Frontal cortex (tissue), 4 donors: ENCODE data around the gene KRTAP9-2. TPM values are rescaled to one million over a fixed set of nuclear protein-coding genes. Genes with fewer than 3 reads are reported as not detected.
"Not testable (repeated sequence)": the region's sequence is repeated elsewhere in the genome, so short reads cannot be mapped to it uniquely, and the experiment has no call there.

ENCODE experiments used
- DNase-seq, 2 donors: peaks; one replicate each; pipeline ENCODE4 v3.0.0; 2012; ENCODE audit warnings: low spot score in 2 of 2
- FAIRE-seq: peaks from 2 replicates; lab custom pipeline; 2012; peaks lifted over from hg19 to GRCh38; lab: Jason Lieb, UNC
- total RNA-seq: library from RNA; depleted of rRNA; stranded (reverse); fragments of >200 nt; gene quantifications from one replicate; pipeline ENCODE4 v1.2.3, GENCODE V29; 2014
- donor health status: control.
- donor health status: control.
- donor health status: control.

Gene KRTAP9-2, protein sequence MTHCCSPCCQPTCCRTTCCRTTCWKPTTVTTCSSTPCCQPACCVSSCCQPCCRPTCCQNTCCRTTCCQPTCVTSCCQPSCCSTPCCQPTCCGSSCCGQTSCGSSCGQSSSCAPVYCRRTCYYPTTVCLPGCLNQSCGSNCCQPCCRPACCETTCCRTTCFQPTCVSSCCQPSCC
- total RNA-seq = not detected

DNA sequence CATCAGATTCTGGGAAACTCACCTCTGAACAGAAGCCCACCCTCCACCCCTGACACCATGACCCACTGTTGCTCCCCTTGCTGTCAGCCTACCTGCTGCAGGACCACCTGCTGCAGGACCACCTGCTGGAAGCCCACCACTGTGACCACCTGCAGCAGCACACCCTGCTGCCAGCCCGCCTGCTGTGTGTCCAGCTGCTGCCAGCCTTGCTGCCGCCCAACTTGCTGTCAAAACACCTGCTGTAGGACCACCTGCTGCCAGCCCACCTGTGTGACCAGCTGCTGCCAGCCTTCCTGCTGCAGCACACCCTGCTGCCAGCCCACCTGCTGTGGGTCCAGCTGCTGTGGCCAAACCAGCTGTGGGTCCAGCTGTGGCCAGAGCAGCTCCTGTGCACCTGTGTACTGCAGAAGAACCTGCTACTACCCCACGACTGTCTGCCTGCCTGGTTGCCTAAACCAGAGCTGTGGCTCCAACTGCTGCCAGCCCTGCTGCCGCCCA is at the start of gene KRTAP9-2:
TSS of gene KRTAP9-2 (plus strand) at position 51 of the 498 bp plus-strand sequence. CDS start at position 58, 7 bp downstream.
- not testable (repeated sequence) for DNase-seq

DNA sequence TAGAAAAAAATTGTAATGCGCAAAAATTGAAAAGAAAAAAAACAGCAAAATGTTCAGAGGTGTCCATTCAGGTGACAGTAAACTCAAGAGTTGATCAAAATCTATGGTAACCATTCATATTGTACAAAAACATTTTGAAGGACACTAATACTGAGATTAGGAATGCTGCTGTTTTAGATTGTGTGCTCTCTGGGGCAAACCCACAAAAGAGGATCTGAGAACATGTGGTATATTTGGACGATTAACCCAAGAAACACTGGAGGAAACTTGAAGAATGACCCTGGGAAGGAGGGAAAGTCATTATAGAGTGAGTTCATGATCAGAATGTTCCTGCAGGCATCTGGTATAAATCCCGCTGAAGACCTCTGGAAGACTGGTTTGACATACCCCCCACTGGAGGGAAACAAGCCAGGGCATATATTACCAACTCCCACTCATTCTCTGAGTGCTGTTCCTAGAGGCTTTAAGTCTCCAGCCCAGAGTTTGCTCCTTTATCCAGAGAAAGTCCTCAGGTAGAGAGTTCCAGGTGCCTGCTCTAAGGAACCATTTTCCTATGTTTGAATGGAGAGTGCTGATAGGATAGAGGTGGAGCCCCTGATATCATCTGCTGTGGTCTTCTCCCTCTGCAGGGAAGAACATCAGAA is 49.6 kb upstream of the KRTAP9-2 start:
- no peak for FAIRE-seq
- DNase-seq = no peak

More for the DNA sequence above, at the start of gene KRTAP9-2:
- FAIRE-seq = not testable (repeated sequence)

DNA sequence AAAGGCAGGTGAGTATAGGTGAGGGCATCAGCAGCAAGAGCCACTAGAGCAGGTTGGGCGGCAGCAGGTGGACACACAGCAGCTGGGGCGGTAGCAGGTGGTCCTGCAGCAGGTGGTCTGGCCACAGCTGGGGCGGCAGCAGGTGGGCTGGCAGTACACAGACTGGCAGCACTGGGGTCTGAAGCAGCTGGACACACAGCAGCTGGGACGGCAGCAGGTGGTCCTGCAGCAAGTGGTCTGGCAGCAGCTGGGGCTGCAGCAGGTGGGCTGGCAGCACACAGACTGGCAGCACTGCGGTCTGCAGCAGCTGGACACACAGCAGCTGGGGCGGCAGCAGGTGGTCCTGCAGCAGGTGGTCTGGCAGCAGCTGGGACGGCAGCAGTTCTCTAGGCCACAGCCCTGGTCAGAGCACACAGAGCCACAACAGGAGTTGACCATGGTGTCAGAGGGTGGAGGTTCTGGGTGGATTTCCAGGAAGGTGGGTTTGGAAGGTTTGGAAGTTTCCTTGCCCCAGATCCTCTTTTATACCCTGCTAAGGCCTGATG is 48.6 kb upstream of the KRTAP9-2 start, which contains the start of gene KRTAP4-2:
TSS of gene KRTAP4-2 (minus strand) at position 495 of the 545 bp plus-strand sequence. CDS start at position 438, 57 bp downstream.
- DNase-seq (no peak), FAIRE-seq (no peak)

DNA sequence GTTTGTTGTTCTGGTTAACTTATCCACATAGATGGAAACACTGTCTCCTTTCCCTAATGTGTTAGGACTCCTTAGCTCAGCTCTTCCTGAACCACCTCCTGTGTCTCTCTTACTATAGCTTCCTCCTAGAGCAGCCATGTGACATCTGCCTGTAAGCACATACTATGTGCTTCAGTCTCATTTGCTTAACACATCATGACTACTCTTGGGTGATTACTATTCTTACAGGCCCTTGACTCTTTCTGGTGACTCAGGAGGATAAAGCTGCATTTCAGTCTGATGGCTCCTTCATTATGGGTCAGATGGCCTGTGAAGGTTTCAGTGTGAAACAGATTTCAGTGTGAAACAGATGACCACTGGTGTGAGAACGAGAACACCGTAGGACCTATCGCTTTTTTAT is 48.1 kb upstream of the KRTAP9-2 start:
- DNase-seq (no peak), FAIRE-seq (no peak)

DNA sequence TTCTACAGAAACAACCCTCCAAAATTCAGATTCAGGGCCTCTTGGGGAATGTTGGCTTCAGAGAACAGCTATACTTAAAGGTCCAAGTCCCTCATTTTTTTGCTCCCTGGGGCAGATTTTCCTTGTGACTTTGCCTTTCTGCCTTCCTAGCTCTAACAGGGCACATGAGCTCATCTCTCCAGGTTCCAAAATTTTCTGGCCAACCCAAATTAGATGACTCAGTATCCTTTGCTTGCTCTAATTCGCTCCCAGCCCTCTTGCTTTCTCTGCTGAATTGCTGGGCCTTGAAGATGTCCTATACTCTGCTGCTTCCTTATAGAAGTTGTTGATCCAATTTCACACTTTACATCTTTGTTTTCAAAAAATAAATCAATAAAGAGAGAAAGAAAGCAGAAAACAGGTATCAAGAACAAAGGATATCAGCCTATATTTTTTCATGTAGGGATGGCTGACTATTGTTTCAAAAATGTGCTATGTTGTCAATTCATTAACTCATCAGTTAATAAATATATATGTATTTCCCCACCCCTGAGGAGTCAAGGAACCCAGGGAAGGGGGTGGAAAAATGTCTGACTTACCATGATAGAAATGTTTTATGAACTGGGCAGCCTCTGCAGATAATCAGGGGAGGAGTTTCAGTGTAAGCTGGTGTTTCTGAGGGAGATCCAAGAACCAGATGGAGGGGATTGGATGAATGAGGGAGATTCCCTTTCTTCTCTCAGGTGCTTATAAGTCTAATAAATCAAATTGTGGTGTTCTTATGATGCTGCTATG is 47.4 kb upstream of the KRTAP9-2 start:
- DNase-seq (no peak), FAIRE-seq (no peak)

DNA sequence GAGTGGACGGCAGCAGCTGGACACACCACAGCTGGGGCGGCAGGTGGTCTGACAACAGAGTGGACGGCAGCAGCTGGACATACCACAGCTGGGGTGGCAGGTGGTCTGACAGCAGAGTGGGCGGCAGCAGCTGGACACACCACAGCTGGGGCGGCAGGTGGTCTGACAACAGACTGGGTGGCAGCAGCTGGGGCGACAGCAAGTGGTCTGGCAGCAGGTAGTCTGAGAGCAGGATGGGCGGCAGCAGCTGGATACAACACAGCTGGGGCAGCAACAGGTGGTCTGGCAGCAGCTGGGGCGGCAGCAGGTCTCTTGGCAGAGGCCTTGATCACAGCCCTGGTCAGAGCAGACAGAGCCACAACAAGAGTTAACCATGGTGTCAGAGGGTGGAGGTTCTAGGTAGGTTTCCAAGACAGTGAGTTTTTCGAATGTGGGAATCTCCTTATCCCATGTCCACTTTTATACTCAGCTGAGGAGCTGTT is 41.9 kb upstream of the KRTAP9-2 start, which contains the start of gene KRTAP4-1:
TSS of gene KRTAP4-1 (minus strand) at position 432 of the 482 bp plus-strand sequence. CDS start at position 375, 57 bp downstream.
- FAIRE-seq (no peak), DNase-seq (no peak)

GRCh38 chr17:41185001-41185400 is 41.4 kb upstream of the KRTAP9-2 start:
- FAIRE-seq (no peak), DNase-seq (no peak)

GRCh38 chr17:41186872-41187271 is 39.6 kb upstream of the KRTAP9-2 start:
- FAIRE-seq (no peak), DNase-seq (no peak)

DNA sequence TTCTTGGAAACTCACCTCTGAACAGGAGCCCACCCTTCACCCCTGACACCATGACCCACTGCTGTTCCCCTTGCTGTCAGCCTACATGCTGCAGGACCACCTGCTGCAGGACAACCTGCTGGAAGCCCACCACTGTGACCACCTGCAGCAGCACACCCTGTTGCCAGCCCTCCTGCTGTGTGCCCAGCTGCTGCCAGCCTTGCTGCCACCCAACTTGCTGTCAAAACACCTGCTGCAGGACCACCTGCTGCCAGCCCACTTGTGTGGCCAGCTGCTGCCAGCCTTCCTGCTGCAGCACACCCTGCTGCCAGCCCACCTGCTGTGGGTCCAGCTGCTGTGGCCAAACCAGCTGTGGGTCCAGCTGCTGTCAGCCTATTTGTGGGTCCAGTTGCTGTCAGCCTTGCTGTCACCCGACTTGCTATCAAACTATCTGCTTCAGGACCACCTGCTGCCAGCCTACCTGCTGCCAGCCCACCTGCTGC is 36.6 kb upstream of the KRTAP9-2 start, which contains the start of gene KRTAP9-1:
TSS of gene KRTAP9-1 (plus strand) at position 51 of the 482 bp plus-strand sequence. CDS start at position 51, 0 bp downstream.
- not testable (repeated sequence) for DNase-seq

GRCh38 chr17:41190328-41190727 is 36.1 kb upstream of the KRTAP9-2 start:
- DNase-seq (no peak), FAIRE-seq (no peak)

More for the DNA sequence above, 36.6 kb upstream of the KRTAP9-2 start, which contains the start of gene KRTAP9-1:
- not testable (repeated sequence) for FAIRE-seq

GRCh38 chr17:41196068-41196467 is 30.4 kb upstream of the KRTAP9-2 start:
- FAIRE-seq (no peak), DNase-seq (no peak)

GRCh38 chr17:41199421-41200078 is 26.9 kb upstream of the KRTAP9-2 start:
- DNase-seq (no peak), FAIRE-seq (no peak)

- FAIRE-seq (no peak), DNase-seq (no peak)
Measured at GRCh38 chr17:41211845-41212466, 14.5 kb upstream of the KRTAP9-2 start.

GRCh38 chr17:41212524-41213169 is 13.8 kb upstream of the KRTAP9-2 start:
- no peak for FAIRE-seq
- no peak for DNase-seq

- FAIRE-seq (no peak), DNase-seq (no peak)
Measured at GRCh38 chr17:41215681-41216080, 10.8 kb upstream of the KRTAP9-2 start.

DNA sequence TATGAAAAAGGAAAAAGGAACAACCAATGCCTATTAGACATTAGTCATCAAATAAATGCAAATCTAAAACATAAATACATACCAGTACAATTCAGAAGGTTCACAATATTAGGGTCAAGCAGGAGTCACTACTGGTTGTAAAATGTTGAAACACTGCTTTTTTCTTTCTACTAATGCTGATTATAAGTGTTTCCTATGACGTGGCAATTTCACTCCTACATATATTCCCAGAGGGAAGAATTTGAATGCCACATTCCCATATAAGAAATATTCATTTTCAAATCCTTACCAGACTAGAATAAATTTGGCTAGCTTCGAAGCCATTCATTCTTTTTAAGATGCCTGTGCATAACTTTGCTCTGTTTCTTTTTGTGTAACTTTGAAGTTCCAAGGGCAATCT is 2.6 kb upstream of the KRTAP9-2 start:
- no peak for DNase-seq
- FAIRE-seq = no peak

GRCh38 chr17:41226051-41226450 is 397 bp upstream of the KRTAP9-2 start:
- no peak for FAIRE-seq
- DNase-seq = no peak

DNA sequence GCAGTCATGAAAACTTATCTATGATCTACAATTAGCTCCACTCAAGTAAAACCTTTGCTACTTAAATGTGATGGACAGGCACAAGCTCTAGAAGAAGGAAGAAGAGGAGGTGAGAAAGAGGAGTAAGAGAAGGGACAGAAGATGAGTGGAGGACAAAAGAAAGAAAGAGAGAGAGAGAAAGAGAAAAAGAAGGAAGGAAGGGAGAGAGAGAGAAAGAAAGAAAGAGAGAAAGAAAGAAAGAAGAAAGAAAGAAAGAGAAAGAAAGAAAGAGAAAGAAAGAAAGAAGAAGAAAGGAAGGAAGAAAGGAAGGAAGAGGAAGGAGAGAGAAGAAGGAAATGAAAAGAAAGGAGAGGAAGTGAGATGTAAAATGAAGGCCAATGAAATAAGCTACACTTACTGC is 3.6 kb downstream of the KRTAP9-2 start:
- no peak for DNase-seq
- no peak for FAIRE-seq
